OCI-LY7 (cell line): Measurements from ENCODE around the gene ZNF189.

Experiments used
- CTCF ChIP-seq: fragments of 200-600 bp; sonication (generic); conservative IDR thresholded peaks from 2 replicates; pipeline ENCODE4 v1.5.1; 2014; ENCODE audit warnings: mild to moderate bottlenecking, antibody characterized with exemption, low read length, moderate library complexity, mixed read lengths
- EZH2phosphoT487 ChIP-seq: fragments of 200-600 bp; sonication (generic); IDR thresholded peaks from 2 replicates; pipeline ENCODE4 v1.6.1; 2018; ENCODE audit warnings: low read depth, borderline replicate concordance, mild to moderate bottlenecking, mixed run types, antibody characterized with exemption, low read length, moderate library complexity, mixed read lengths

- no peak for TF ChIP-seq CTCF
- no peak for TF ChIP-seq EZH2phosphoT487
These were observed 45.7 kb upstream of the ZNF189 start for GRCh38 chr9:101352892-101353463.
